HG02970 (cell line): Measurements from ENCODE around the gene CNNM4.

Source experiments
- ATAC-seq: cut with Tn5 transposase; IDR thresholded peaks from one replicate; pipeline ENCODE4 v1.9.1; 2021; ENCODE audit warnings: mild to moderate bottlenecking, moderate library complexity, moderate number of reproducible peaks; ENCODE audit not compliant: unreplicated experiment, low FRiP score

The CNNM4 gene

DNA sequence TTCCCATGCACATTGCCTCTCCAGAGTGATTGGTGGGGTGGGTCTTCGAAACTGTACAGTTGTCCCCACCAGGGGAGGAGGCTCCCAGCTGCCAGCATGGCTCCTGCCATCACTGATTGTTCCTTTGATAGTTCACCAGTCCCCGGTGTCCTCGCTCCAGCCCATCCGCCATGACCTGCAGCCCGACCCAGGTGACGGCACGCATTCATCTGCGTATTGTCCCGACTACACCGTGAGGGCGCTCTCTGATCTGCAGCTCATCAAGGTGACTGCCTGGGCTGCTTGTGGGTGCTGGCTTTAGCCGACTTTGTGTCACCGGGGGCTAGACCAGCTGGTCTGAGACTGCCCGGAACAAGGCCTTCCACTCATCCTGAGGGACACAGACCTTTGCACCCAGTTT is 67.7 kb downstream of the CNNM4 start:
- no peak for ATAC-seq

DNA sequence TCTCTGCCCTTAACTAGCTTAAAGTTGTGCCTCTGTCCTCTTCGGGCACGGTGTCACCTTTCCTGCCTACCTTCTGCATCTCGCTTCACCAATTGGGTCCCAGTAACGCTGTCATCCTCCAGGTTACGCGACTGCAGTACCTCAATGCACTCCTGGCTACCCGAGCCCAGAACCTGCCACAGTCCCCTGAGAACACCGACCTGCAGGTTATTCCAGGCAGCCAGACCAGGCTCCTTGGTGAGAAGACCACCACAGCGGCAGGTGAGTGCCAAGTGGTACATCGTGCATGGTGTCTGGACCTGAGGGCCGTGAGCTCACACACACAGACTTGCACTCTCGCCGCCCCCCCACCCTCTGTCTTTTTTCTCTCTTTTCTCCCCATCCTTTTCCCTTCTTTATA is 68.2 kb downstream of the CNNM4 start:
- no peak for ATAC-seq

DNA sequence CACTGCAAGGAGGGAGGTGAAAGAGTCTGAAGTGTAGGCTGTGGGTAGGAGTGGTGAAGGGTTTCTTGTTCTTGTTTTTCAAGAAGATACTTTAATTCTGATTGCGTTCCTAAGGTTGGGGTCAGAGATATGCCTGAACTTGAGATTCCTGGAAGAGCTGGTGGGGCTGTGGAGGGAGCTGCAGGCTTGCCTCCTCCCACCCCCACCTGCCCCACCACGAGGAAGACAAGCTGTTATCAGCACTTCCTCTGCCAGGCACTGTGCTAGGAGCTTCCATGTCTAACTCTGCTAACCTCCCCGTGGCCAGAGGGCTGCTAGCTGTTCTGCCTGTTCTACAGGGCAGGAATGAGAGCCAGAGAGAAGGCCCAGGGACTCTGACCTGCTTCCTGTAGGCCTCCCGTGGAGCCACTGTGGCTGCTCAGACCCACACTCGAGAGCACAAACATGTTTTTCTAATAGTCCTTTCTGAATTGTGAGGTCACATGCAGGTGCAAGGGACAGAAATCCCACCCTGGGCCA is 69.4 kb downstream of the CNNM4 start:
- ATAC-seq = no peak

DNA sequence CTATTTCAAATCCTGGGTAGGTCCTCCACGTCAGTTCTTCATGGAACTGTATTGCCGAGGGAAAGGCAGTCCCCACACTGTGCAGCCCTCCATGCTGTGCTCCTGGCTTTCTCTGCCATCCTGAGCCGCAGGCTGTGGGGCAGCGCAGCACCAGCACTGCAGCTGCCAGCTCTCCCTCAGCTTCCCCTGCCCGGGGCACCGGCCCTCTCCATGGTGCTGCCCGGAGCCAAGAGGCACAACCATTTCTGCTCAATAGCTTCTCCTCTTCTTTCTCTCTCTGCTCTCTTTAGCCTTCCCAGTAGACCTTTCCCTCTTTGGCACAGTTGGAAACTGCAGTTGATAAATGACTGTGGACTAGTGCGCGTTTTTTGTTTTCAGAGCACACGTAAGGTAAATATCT is 71.0 kb downstream of the CNNM4 start:
- no peak for ATAC-seq

DNA sequence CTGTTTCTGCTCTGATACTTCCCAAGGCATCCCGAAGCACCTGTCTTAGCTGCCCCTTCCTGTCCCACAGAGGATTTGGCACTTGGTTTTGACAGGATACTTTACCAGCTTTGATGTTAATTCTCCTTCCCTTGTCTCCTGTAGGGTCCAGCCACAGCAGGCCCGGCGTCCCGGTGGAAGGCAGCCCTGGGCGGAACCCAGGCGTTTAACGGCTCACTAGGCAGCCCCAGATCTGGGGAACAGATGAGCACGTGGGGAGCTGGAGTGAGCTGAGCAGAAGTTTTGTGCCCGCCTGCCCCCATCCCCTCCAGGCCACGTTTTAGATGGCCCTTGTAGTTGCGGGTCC is 71.7 kb downstream of the CNNM4 start:
- ATAC-seq = no peak

- ATAC-seq = no peak
These were observed 72.2 kb downstream of the CNNM4 start for GRCh38 chr2:96832754-96833507.

- ATAC-seq = no peak
These were observed 75.1 kb downstream of the CNNM4 start for GRCh38 chr2:96835830-96836229.

DNA sequence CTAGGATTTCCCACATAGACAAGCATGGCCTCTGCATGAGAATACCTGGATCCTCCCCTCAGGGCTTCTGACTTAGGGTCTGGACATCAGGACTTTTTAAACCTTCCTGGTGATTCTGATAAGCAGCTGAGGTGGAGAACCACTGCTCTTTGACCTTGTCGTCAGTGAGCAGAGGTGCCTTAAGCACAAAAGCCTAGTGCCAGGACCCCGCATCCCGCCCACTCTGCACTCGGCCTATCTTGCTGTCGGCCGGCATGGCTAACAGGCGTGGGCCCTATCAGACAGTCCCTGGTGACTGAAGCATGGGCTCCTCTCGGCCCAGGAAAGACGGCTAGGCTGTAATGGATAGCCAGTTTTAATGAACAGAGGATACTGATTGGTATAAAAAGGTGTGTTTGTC is 76.9 kb downstream of the CNNM4 start:
- no peak for ATAC-seq

- no peak for ATAC-seq
These were observed 77.9 kb downstream of the CNNM4 start for GRCh38 chr2:96838345-96839292.

- no peak for ATAC-seq
These were observed 78.7 kb downstream of the CNNM4 start for GRCh38 chr2:96839293-96839874.

DNA sequence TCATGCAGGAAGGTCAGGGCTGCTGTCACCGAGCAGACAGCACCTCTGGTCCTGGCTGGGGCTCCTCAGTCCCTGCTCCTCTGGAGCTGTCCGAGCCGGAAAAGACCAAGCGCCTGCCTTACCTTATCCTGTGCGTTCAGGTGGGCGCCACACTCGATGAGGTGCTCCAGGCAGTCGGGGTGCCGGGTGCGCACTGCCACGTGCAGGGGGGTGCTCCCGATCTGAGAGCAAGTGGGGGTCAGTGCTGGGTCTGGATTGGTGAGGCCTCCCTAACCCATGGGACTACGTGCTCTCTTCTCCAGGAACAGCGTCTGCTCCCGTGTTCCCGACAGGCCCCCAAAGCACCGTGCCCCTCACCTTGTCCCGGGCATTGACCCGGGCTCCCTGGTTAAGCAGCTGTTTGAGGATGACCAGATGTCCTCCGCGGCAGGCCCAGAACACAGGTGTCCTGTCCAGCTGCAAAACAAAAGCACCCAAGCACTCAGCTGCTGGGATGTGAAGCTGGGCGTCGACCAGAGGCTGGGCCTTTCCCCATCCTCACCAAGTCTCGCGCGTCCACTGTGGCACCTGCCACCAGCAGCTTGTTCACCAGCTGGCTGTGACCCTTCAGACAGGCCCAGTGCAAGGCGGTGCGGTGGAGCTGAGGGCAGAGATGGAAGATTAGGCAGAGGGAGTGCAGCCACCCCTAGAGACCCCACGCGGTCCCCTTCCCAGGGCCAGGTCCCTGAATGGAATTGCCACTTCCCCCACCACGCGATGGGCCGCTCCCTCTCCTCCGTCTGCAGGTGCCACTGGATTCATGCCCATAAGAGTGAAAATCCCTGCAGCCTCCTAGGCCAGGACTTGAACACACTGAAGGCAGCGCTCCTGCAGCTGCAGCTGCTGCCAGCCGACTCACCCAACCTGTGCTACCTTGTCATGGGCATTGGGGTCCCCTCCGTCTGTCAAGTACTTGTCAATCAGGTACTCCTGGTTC is 79.5 kb downstream of the CNNM4 start:
- ATAC-seq = no peak

GRCh38 chr2:96841701-96842495 is 81.2 kb downstream of the CNNM4 start:
- ATAC-seq = no peak

GRCh38 chr2:96842600-96842999 is 81.9 kb downstream of the CNNM4 start:
- no peak for ATAC-seq

DNA sequence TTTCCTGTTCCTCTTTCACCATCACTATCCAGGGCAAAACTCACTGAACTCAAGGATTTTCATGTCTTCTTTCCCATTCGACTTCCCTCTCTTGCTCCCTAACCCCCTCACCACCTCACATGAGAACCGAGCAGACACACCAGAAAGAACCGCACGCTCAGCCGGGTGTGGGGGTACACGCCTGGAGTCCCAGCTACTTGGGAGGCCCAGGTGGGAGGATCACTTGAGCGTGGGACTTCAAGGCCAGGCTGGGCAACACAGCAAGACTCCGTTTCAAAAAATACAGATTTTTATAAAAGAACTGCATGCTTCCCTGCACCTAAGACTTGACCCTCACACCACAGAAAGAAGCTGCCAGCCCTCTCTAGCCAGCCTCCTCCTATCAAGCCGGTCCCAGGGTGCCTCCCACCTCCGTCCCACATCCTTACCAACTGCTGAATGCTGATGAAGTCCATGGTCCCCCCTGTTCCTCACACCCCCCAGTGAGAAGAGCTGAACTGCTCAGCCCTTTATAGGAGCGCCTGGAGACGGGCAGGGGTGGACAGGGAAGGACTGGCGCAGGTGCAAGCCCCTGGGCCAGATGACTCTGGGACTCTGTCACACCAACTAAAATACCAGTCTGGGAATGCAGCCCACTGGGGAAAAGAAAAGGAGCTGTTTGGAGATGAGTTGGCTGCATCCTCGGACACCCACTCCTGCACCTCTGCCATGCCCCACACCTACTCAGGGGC is 83.0 kb downstream of the CNNM4 start, which contains the start of gene ANKRD23:
TSS of gene ANKRD23 (minus strand) at position 484 of the 731 bp plus-strand sequence. CDS start at position 455, 29 bp downstream.
- ATAC-seq = no peak

DNA sequence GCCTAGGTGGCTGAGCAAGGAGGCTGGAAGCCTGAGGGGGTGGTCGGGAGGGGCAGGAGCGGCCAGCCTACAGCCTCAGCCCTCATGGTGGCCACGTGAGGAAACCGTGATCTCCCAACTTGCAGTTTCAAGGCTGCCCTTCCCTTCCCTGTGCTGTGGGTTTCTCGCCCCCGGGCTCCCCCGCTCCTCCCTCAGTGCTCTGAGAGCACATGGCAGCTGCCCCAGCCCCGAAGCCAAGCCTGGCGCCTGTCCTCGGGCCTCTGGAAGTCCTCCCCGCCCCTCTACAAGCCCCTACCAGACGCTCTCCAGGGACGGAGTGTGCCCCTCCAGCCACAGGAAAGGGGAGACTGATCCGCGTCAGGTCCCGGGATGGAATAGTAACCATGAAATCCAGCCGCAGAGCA is 83.7 kb downstream of the CNNM4 start:
- no peak for ATAC-seq

DNA sequence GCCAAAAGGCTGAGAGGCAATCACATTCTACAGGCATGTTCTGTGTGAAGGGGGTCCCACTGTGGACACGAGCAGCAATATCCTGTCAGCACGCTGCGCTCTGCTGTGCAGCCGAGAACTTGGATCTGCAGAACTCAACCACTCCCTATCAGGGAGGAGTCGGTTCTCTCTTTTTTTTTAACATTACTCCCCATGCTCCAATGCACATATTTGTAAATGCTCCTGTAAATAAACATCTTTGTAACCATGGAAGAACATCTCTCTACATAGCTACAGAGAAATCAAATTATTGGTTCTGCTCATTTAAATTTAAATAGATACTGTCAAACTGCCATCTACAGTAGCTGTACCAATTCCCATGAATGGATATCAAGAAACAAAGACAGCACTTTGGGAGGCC is 86.1 kb downstream of the CNNM4 start:
- no peak for ATAC-seq

- ATAC-seq = no peak
These were observed 86.9 kb downstream of the CNNM4 start for GRCh38 chr2:96847586-96847985.

DNA sequence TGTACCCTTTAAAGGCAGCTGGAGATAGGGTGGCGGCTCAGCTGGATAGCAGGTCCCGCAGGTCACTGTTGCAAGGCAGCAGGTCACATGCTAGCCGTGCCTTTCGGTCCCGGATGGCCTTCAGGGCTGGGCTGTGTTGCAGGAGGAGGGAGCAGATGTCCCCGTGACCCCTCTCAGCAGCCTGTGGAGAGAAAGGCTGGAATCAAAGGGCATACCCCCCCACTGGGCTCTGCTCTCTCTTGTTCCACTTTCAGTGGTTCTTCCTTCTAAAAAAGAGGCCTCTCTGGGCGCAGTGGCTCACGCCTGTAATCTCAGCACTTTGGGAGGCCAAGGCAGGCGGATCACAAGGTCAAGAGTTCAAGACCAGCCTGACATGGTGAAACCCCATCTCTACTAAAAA is 87.6 kb downstream of the CNNM4 start:
- no peak for ATAC-seq
